Vagina (tissue), 2 donors: Measurements from ENCODE around the gene MEI1. TPM values are rescaled to one million over a fixed set of nuclear protein-coding genes. Genes with fewer than 3 reads are reported as not detected.
"Not testable (repeated sequence)": the region's sequence is repeated elsewhere in the genome, so short reads cannot be mapped to it uniquely, and the experiment has no call there.

ENCODE experiments used
- DNase-seq, 2 donors: peaks; one replicate each; pipeline ENCODE4 v3.0.0-alpha.2; 2017; ENCODE audit errors: extremely low spot score in 2 of 2
- H3K27ac ChIP-seq: fragments of 200-600 bp; sonication (generic); one replicate; pipeline ENCODE4 v1.5.1; 2019
- H3K27me3 ChIP-seq: fragments of 200-600 bp; sonication (generic); one replicate; pipeline ENCODE4 v1.5.1; 2019
- H3K36me3 ChIP-seq, 2 donors: fragments of 200-600 bp; sonication (generic); one replicate each; pipeline ENCODE4 v1.5.1; 2017 to 2019
- H3K4me1 ChIP-seq: fragments of 200-600 bp; sonication (generic); one replicate; pipeline ENCODE4 v1.5.1; 2019
- H3K4me3 ChIP-seq, 2 donors: fragments of 200-600 bp; sonication (generic); 1 replicate in 1 of 2; 2 replicates in 1 of 2; pipeline ENCODE4 v1.5.1; 2016 to 2019
- H3K9me3 ChIP-seq: fragments of 200-600 bp; sonication (generic); one replicate; pipeline ENCODE4 v1.5.1; 2019
- POLR2A ChIP-seq, 2 donors: fragments of 450-650 bp; IDR thresholded peaks; one replicate each; pipeline ENCODE4 v1.6.1; 2017; ENCODE audit warnings: antibody characterized with exemption in 2 of 2, mild to moderate bottlenecking in 2 of 2, moderate library complexity in 2 of 2
- POLR2AphosphoS5 ChIP-seq, 2 donors: sonication (generic); formaldehyde crosslinking; IDR thresholded peaks; one replicate each; pipeline ENCODE4 v1.9.0; 2017; ENCODE audit warnings: antibody characterized with exemption in 2 of 2, mild to moderate bottlenecking in 2 of 2, low read depth in 1 of 2; ENCODE audit not compliant: insufficient read depth in 1 of 2
- intact Hi-C: fragments of 100-400 bp; cut with DNase I; formaldehyde crosslinking; loops from one replicate; pipeline ENCODE4 v1.15.1; 2023
- total RNA-seq: library from RNA; depleted of rRNA; stranded (reverse); fragments of >200 nt; gene quantifications from one replicate; pipeline ENCODE4 v1.2.3, GENCODE V29; 2016
- TF ChIP-seq, protein P1 (sequence below), 3 experiments: fragments of 450-650 bp in 2 of 3; fragments of 200-600 bp in 1 of 3; sonication (generic) in 1 of 3; IDR thresholded peaks; one replicate each; pipeline ENCODE4 v1.5.1; 2017 to 2019; ENCODE audit warnings: antibody characterized with exemption in 3 of 3, mild to moderate bottlenecking in 2 of 3, moderate library complexity in 2 of 3

The MEI1 gene
- total RNA-seq, 1 donor from 2014 or later, result 6.4 TPM

DNA sequence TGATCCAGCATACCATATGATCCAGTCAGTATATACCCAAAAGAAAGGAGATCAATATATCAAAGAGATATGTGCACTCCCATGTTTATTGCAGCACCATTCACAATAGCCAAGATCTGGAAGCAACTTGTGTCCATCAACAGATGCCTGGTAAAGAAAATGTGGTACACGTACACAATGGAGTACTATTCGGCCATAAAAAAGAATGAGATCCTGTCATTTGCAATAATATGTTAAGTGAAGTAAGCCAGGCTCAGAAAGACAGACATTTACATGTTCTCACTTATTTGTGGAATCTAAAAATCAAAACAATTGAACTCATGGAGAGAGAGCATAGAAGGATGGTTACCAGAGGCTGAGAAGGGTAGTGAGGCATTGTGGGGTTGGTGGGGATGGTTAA lies 37.6 kb upstream of the MEI1 start:
- no peaks in the 10 kb centered on the region for H3K9me3 ChIP-seq
- no peaks in the 10 kb centered on the region for H3K27me3 ChIP-seq
- no peak overlapping the region for H3K4me3 ChIP-seq
- intact Hi-C loops, result no loop called here
- DNase-seq, result no peak
- no peak overlapping the region for H3K27ac ChIP-seq
- TF ChIP-seq, protein P1, sequence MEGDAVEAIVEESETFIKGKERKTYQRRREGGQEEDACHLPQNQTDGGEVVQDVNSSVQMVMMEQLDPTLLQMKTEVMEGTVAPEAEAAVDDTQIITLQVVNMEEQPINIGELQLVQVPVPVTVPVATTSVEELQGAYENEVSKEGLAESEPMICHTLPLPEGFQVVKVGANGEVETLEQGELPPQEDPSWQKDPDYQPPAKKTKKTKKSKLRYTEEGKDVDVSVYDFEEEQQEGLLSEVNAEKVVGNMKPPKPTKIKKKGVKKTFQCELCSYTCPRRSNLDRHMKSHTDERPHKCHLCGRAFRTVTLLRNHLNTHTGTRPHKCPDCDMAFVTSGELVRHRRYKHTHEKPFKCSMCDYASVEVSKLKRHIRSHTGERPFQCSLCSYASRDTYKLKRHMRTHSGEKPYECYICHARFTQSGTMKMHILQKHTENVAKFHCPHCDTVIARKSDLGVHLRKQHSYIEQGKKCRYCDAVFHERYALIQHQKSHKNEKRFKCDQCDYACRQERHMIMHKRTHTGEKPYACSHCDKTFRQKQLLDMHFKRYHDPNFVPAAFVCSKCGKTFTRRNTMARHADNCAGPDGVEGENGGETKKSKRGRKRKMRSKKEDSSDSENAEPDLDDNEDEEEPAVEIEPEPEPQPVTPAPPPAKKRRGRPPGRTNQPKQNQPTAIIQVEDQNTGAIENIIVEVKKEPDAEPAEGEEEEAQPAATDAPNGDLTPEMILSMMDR (IDR thresholded peaks at IDR 0.05), result no peak
- TF ChIP-seq POLR2A (IDR thresholded peaks at IDR 0.05), result no peak
- no peak for TF ChIP-seq POLR2AphosphoS5 (IDR thresholded peaks at IDR 0.05; ENCODE audit: insufficient read depth in 1 of 2, low read depth in 1 of 2)
- peaks cover 4 to 82% of the 10 kb centered on the region in 2 donors for H3K36me3 ChIP-seq
- peaks cover 4% of the 10 kb centered on the region for H3K4me1 ChIP-seq

DNA sequence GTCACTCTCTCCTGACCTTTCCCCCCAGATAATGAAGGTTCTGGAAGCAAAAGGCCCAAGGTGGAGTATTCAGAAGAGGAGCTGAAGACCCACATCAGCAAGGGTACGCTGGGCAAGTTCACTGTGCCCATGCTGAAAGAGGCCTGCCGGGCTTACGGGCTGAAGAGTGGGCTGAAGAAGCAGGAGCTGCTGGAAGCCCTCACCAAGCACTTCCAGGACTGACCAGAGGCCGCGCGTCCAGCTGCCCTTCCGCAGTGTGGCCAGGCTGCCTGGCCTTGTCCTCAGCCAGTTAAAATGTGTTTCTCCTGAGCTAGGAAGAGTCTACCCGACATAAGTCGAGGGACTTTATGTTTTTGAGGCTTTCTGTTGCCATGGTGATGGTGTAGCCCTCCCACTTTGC lies 35.7 kb upstream of the MEI1 start:
- H3K27me3 ChIP-seq, intact Hi-C loops, H3K9me3 ChIP-seq, H3K4me3 ChIP-seq, DNase-seq, H3K27ac ChIP-seq: not testable (repeated sequence)
- Histone ChIP-seq H3K4me1 (peaks cover 19% of the 10 kb centered on the region), H3K36me3 (peaks cover 4 to 65% of the 10 kb centered on the region in 2 donors)

DNA sequence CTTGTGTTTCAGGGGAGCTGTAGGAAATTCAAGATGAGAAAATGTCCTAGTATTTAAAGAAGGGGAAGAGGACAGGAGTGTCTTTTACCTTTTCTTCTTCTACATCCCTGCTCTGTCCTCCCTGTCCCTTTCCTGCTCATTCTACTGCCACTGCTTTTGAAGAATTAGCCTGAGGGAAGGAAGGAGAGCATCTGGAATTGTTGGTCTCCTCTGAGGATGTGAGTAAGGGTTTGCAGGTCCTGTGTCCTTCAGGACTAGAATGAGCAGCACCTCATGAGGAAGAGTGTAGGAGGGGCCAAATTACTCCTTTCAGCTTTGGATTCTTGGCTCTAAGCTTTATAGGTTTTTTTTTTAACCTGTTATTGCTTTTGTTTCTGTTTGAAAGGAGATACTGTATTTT lies 34.8 kb upstream of the MEI1 start:
- intact Hi-C loops, result no loop called here
- peaks cover 4 to 56% of the 10 kb centered on the region in 2 donors for H3K36me3 ChIP-seq
- peaks cover 19% of the 10 kb centered on the region for H3K4me1 ChIP-seq
- no peaks in the 10 kb centered on the region for H3K27me3 ChIP-seq
- no peak for TF ChIP-seq POLR2AphosphoS5 (IDR thresholded peaks at IDR 0.05; ENCODE audit: insufficient read depth in 1 of 2, low read depth in 1 of 2)
- TF ChIP-seq, protein P1 (IDR thresholded peaks at IDR 0.05), result no peak
- TF ChIP-seq POLR2A (IDR thresholded peaks at IDR 0.05), result no peak
- no peak overlapping the region for H3K27ac ChIP-seq
- DNase-seq, result no peak
- no peaks in the 10 kb centered on the region for H3K9me3 ChIP-seq
- H3K4me3 ChIP-seq, result no peak overlapping the region

DNA sequence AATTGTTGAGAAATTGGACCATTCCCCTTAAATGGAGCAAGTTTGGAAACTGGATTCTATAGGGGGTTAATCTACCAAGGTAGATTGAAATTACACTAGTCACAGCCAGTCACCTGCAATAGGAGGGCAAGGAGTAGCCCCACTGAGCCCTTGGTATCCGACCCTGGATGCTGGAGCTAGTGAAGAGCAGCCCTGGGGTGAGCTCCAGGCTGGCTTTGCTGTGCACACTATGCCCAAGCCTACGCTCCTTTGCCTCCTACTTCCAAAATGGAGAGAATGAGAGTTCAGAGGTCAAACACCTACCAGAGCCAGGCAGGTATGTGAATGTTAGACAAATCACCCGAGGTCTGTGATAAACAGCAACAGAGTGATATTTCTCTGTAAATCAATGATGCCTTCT lies 34.4 kb upstream of the MEI1 start:
- Histone ChIP-seq H3K27me3 (no peaks in the 10 kb centered on the region), H3K36me3 (peaks cover 4 to 52% of the 10 kb centered on the region in 2 donors), H3K9me3 (no peaks in the 10 kb centered on the region), H3K27ac (no peak overlapping the region), H3K4me3 (no peak overlapping the region), H3K4me1 (peaks cover 19% of the 10 kb centered on the region)
- TF ChIP-seq POLR2A (IDR thresholded peaks at IDR 0.05) (no peak), POLR2AphosphoS5 (IDR thresholded peaks at IDR 0.05; ENCODE audit: insufficient read depth in 1 of 2, low read depth in 1 of 2) (no peak)
- TF ChIP-seq, protein P1 (IDR thresholded peaks at IDR 0.05), result no peak
- no peak for DNase-seq
- intact Hi-C loops, result no loop called here

DNA sequence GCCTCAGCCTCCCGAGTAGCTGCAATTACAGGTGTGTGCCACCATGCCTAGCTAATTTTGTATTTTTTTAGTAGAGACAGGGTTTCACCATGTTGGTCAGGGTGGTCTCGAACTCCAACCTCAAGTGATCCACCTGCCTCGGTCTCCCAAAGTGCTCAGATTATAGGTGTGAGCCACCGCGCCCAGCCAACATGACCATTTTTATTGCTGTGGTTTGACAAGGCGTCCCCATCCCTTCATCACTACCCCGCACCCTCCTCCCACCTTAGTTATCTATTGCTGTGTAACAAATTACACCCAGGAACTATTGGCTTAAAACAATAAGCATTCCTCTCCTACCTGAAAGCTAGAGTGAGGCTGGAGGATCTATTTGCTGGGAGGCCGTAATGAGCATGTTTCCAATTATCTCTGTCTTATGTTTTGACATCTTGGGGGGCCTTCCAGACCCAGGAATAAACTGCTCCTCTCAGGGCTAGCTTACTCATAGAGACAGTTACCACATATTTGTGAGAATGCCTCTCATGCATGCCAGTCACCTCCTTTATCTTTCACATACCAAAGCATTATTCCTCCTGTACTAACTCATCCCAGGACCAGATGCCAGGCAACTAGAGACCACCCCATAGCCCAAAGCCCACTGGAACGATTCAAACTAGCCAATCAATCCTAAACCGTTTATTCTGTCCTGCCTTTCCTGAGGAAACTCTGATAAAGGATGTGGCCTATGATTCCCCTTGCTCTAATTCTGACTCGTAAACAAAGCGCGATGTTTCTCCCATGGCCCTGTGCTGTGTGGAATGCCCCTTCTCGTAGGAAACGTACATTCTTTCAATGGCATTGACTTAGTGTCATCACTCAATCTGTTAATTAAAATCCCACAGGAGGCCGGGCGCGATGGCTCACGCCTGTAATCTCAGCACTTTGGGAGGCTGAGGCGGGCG lies 30.1 kb upstream of the MEI1 start:
- intact Hi-C loops, result no loop called here
- Histone ChIP-seq H3K27ac (no peak overlapping the region), H3K9me3 (no peaks in the 10 kb centered on the region), H3K4me1 (peaks cover 19% of the 10 kb centered on the region), H3K4me3 (no peak overlapping the region), H3K27me3 (no peaks in the 10 kb centered on the region), H3K36me3 (peaks cover 0 to 20% of the 10 kb centered on the region in 2 donors)
- TF ChIP-seq POLR2AphosphoS5 (IDR thresholded peaks at IDR 0.05; ENCODE audit: insufficient read depth in 1 of 2, low read depth in 1 of 2) (no peak), POLR2A (IDR thresholded peaks at IDR 0.05) (no peak)
- TF ChIP-seq, protein P1 (IDR thresholded peaks at IDR 0.05), result no peak
- DNase-seq, result no peak
